Calu3 (cell line): Measurements from ENCODE around the gene ARHGEF26. TPM values are rescaled to one million over a fixed set of nuclear protein-coding genes. Genes with fewer than 3 reads are reported as not detected.

Source experiments
- BruUV-seq: library from RNA; stranded (reverse); fragments of 400-500 nt; replicated peaks from 2 replicates; lab custom pipeline; 2021; lab: Mats Ljungman, UMichigan
- CTCF ChIA-PET: fragments of 300-600 bp; sonication (Branson Sonifier 250); formaldehyde crosslinking; loops from one replicate; lab custom pipeline; 2022; ENCODE audit warnings: antibody characterized with exemption; lab: Charles Lee
- DNase-seq: peaks from one replicate; pipeline ENCODE4 v3.0.0; 2022
- H3K27ac Mint-ChIP-seq: one replicate; pipeline ENCODE4 v1.8.0; 2022; ENCODE audit warnings: mixed read lengths; ENCODE audit not compliant: unreplicated experiment
- H3K27me3 Mint-ChIP-seq: one replicate; pipeline ENCODE4 v1.8.0; 2022; ENCODE audit warnings: mixed read lengths; ENCODE audit not compliant: unreplicated experiment
- H3K36me3 Mint-ChIP-seq: one replicate; pipeline ENCODE4 v1.8.0; 2022; ENCODE audit warnings: mild to moderate bottlenecking, moderate library complexity, mixed read lengths; ENCODE audit not compliant: insufficient read depth, unreplicated experiment
- H3K4me1 Mint-ChIP-seq: one replicate; pipeline ENCODE4 v1.8.0; 2022; ENCODE audit warnings: mild to moderate bottlenecking, low read depth, mixed read lengths; ENCODE audit not compliant: unreplicated experiment
- H3K4me3 Mint-ChIP-seq: one replicate; pipeline ENCODE4 v1.8.0; 2022; ENCODE audit warnings: mild to moderate bottlenecking, low read depth, moderate library complexity, mixed read lengths; ENCODE audit not compliant: unreplicated experiment
- H3K9me3 Mint-ChIP-seq: one replicate; pipeline ENCODE4 v1.8.0; 2022; ENCODE audit warnings: low read depth, mixed read lengths; ENCODE audit not compliant: unreplicated experiment
- CTCF ChIP-seq: fragments of 200-600 bp; IDR thresholded peaks from one replicate; pipeline ENCODE4 v1.8.0; 2022; ENCODE audit warnings: antibody characterized with exemption; ENCODE audit not compliant: unreplicated experiment
- intact Hi-C: fragments of 100-400 bp; cut with micrococcal nuclease; formaldehyde crosslinking; loops from one replicate; pipeline ENCODE4 v1.10.0; 2022; ENCODE audit not compliant: unreplicated experiment
- total RNA-seq: library from RNA; stranded (reverse); gene quantifications from 2 replicates; pipeline ENCODE4 v1.2.3, GENCODE V29; 2022

ARHGEF26 gene
- total RNA-seq, 1 experiment from 2014 or later, result 21.4 TPM

- BruUV-seq, result no TSS peak
- no peak overlapping the region for H3K27ac Mint-ChIP-seq
- H3K27me3 Mint-ChIP-seq, result no peaks in the 10 kb centered on the region
- CTCF ChIA-PET, result no interaction called here
- no peak for TF ChIP-seq CTCF
- DNase-seq, result no peak
- intact Hi-C loops, result no loop called here
- peaks cover 12% of the 10 kb centered on the region for H3K4me1 Mint-ChIP-seq
- no peaks in the 10 kb centered on the region for H3K36me3 Mint-ChIP-seq
- H3K4me3 Mint-ChIP-seq, result no peak overlapping the region
- no peaks in the 10 kb centered on the region for H3K9me3 Mint-ChIP-seq
These were observed 15.8 kb downstream of the ARHGEF26 start for GRCh38 chr3:154137036-154137435.

DNA sequence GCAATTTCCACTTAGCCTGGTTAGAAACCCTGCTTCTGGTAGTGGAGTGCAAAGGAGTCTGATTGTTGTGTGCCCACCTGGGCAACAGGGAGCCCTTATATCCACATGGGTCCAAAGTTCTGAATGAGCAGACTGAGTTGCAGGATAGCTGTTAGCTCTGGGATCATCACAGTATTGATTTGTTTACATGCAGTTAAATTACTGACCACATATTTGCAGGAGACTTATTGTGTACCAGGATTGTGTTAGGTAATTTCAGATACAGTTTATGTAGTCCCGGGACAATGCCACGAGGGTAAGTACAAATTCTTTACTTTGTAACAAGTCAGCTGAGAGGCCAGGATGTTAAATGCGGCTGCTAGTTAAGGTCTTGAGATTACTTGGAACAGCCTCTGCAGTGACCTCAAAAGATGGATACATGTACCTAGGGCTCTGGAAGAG lies 18.8 kb downstream of the ARHGEF26 start:
- H3K27ac Mint-ChIP-seq, result no peak overlapping the region
- intact Hi-C loops, result no loop called here
- no TSS peak for BruUV-seq
- H3K4me1 Mint-ChIP-seq, result peaks cover 17% of the 10 kb centered on the region
- no peak for DNase-seq
- CTCF ChIA-PET, result no interaction called here
- H3K4me3 Mint-ChIP-seq, result no peak overlapping the region
- no peaks in the 10 kb centered on the region for H3K9me3 Mint-ChIP-seq
- no peaks in the 10 kb centered on the region for H3K27me3 Mint-ChIP-seq
- no peaks in the 10 kb centered on the region for H3K36me3 Mint-ChIP-seq
- TF ChIP-seq CTCF, result no peak

- Mint-ChIP-seq H3K4me3 (no peak overlapping the region), H3K4me1 (peaks cover 11% of the 10 kb centered on the region), H3K27me3 (no peaks in the 10 kb centered on the region), H3K27ac (no peak overlapping the region), H3K36me3 (no peaks in the 10 kb centered on the region), H3K9me3 (no peaks in the 10 kb centered on the region)
- BruUV-seq, result no TSS peak
- intact Hi-C loops, result no loop called here
- TF ChIP-seq CTCF, result no peak
- CTCF ChIA-PET, result interaction anchor here (1.5 kb wide), 1 partner anchor 21 kb away, joined by 9 read pairs; the partner anchor contains the start of gene ARHGEF26
- DNase-seq, result no peak
These were observed 21.4 kb downstream of the ARHGEF26 start for GRCh38 chr3:154142608-154143007.

DNA sequence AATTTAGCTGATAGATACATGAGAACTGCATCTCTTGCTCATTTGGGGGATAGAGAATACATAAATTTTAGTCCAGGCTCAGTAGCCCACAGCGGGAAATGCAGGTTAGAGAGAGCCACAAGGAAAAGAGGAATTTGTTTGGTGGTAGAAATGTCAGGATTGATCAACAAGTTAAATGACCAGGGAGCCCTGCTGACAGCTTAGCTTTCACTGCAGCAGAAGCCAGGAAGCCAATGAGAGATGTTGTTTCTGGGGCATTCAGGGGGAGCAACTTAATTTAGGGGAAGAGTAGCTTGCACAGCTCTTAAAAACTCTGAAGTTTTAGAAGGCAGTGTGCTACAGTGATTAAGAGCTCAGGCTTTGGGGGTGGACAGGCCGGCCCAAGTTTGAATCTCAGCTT lies 22.7 kb downstream of the ARHGEF26 start:
- intact Hi-C loops, result no loop called here
- TF ChIP-seq CTCF, result no peak
- Mint-ChIP-seq H3K4me3 (no peak overlapping the region), H3K27me3 (no peaks in the 10 kb centered on the region), H3K4me1 (peaks cover 23% of the 10 kb centered on the region), H3K36me3 (no peaks in the 10 kb centered on the region), H3K27ac (no peak overlapping the region), H3K9me3 (no peaks in the 10 kb centered on the region)
- no peak for DNase-seq
- BruUV-seq, result no TSS peak
- CTCF ChIA-PET, result interaction anchor here (0.8 to 1.5 kb wide), 2 partner anchors 19 to 23 kb away, joined by 3 to 9 read pairs; partner anchors contain the start of gene ARHGEF26
